Lung (tissue), 12 donors: ENCODE measurements around the gene CABP4. TPM values are rescaled to one million over a fixed set of nuclear protein-coding genes. Genes with fewer than 3 reads are reported as not detected.

ENCODE experiments used
- ATAC-seq: fragments of 200-7000 bp; cut with Tn5 transposase; one replicate; pipeline ENCODE4 v1.9.1; 2020; ENCODE audit warnings: moderate number of reproducible peaks; ENCODE audit not compliant: insufficient read depth, low FRiP score
- DNase-seq, 3 donors: peaks; one replicate each; pipeline ENCODE4 v3.0.0-alpha.2; 2013 to 2017
- H3K27ac ChIP-seq, 2 donors: one replicate each; pipeline ENCODE4 v1.5.1; 2013; ENCODE audit warnings: mild to moderate bottlenecking in 2 of 2, moderate library complexity in 2 of 2, control low read depth in 1 of 2, inconsistent platforms in 1 of 2, low read depth in 1 of 2, low read length in 1 of 2
- H3K27me3 ChIP-seq, 3 donors: one replicate each; pipeline ENCODE4 v1.5.1; 2013; ENCODE audit warnings: low read length in 2 of 3; ENCODE audit not compliant: control insufficient read depth in 3 of 3, insufficient read depth in 3 of 3
- H3K36me3 ChIP-seq, 4 donors: one replicate each; pipeline ENCODE4 v1.5.1; 2013; ENCODE audit warnings: low read length in 4 of 4, mild to moderate bottlenecking in 1 of 4, moderate library complexity in 1 of 4; ENCODE audit not compliant: control insufficient read depth in 4 of 4, insufficient read depth in 4 of 4
- H3K4me1 ChIP-seq, 5 donors: one replicate each; pipeline ENCODE4 v1.5.1; 2013; ENCODE audit warnings: low read length in 5 of 5, mild to moderate bottlenecking in 2 of 5, moderate library complexity in 1 of 5; ENCODE audit not compliant: control insufficient read depth in 5 of 5, insufficient read depth in 5 of 5
- H3K4me3 ChIP-seq: one replicate; pipeline ENCODE4 v1.5.1; 2013; ENCODE audit warnings: mild to moderate bottlenecking, control low read depth, moderate library complexity
- H3K9ac ChIP-seq, 2 donors: one replicate each; pipeline ENCODE4 v1.5.1; 2013; ENCODE audit warnings: low read length in 2 of 2, control low read depth in 1 of 2; ENCODE audit not compliant: insufficient read depth in 1 of 2
- H3K9me3 ChIP-seq, 4 donors: one replicate each; pipeline ENCODE4 v1.5.1; 2013; ENCODE audit warnings: low read length in 3 of 4, mild to moderate bottlenecking in 1 of 4, moderate library complexity in 1 of 4; ENCODE audit not compliant: control insufficient read depth in 4 of 4, insufficient read depth in 3 of 4
- CTCF ChIP-seq: IDR thresholded peaks from 2 replicates; pipeline ENCODE4 v1.5.1; 2012; ENCODE audit warnings: mild to moderate bottlenecking; ENCODE audit errors: control extremely low read depth, extremely low read depth
- WGBS, 2 donors: extraction: QIAGEN DNeasy Blood & Tissue Kit; methylation state at CpG; one replicate each; pipeline ENCODE4 v1.1.7; 2013; 5-methylcytosine and 5-hydroxymethylcytosine counted together
- polyA plus RNA-seq, 2 donors: library from polyadenylated mRNA; stranded (reverse); fragments of 200-250 nt; gene quantifications; one replicate each; pipeline ENCODE4 v1.2.1, GENCODE V29; 2013
- total RNA-seq, 2 donors: library from RNA; depleted of rRNA in 1 of 2; stranded (reverse); fragments of >200 nt in 1 of 2; gene quantifications; one replicate each; pipeline ENCODE4 v1.2.1, GENCODE V29; 2014 to 2021
- donor health status: control.
- donor health status: control.
- donor health status: Bipolar disorder and iron deficiency.
- donor health status: healthy.
- donor health status: DM: yes; HTN: yes; CAD: no.

The CABP4 gene
- total and polyA plus RNA-seq, 4 donors, result 0.96 to 5.3 (median 2.3) TPM

GRCh38 chr11:67436459-67437081 is 18.6 kb upstream of the CABP4 start:
- Histone ChIP-seq H3K9ac (no peak overlapping the region), H3K36me3 (peaks cover 0 to 78% (median 11%) of the 10 kb centered on the region in 4 donors), H3K27ac (no peak overlapping the region), H3K4me1 (no peaks in the 10 kb centered on the region), H3K27me3 (no peaks in the 10 kb centered on the region), H3K9me3 (no peaks in the 10 kb centered on the region), H3K4me3 (no peak overlapping the region)
- no peak for TF ChIP-seq CTCF
- 30 to 48% methylated on average over 6 of the region's 6 CpGs for WGBS, 2 donors
- ATAC-seq, result no peak
- no peak for DNase-seq

GRCh38 chr11:67437082-67437808 is 17.9 kb upstream of the CABP4 start, which contains the start of gene PTPRCAP:
PTPRCAP (minus strand) TSS chr11:67437682; CDS start chr11:67437619, 63 bp downstream.
- WGBS, 2 donors, result 36 to 54% methylated on average over 24 to 26 of the region's 26 CpGs
- Histone ChIP-seq H3K9me3 (no peaks in the 10 kb centered on the region), H3K27me3 (no peaks in the 10 kb centered on the region), H3K4me3 (no peak within 1 kb of the TSS), H3K36me3 (peaks cover 0 to 79% (median 9%) of the 10 kb centered on the region in 4 donors), H3K4me1 (peaks cover 0 to 2% (median 0%) of the 10 kb centered on the region in 5 donors), H3K27ac (no peak within 1 kb of the TSS), H3K9ac (no peak within 1 kb of the TSS)
- DNase-seq, result no peak
- no peak for ATAC-seq
- TF ChIP-seq CTCF, result no peak

- Histone ChIP-seq H3K27me3 (no peaks in the 10 kb centered on the region), H3K9ac (no peak overlapping the region), H3K27ac (no peak overlapping the region), H3K4me3 (no peak overlapping the region), H3K36me3 (peaks cover 0 to 74% (median 9%) of the 10 kb centered on the region in 4 donors), H3K9me3 (no peaks in the 10 kb centered on the region), H3K4me1 (peaks cover 0 to 7% (median 3%) of the 10 kb centered on the region in 5 donors)
- DNase-seq, result no peak
- no peak for TF ChIP-seq CTCF
- WGBS, 2 donors, result 51 to 66% methylated on average over 3 of the region's 3 CpGs
- ATAC-seq, result no peak
These were observed 17.4 kb upstream of the CABP4 start for GRCh38 chr11:67437809-67438157.
